HEK293 (cell line): Measurements from ENCODE around the gene RASGRP3.
A peak's percentile ranks its signal among the peaks of the same experiment; 100 is the strongest.

Experiments
- CTCF ChIA-PET: fragments of 350-600 bp; formaldehyde crosslinking; extraction: SDS; loops from one replicate; lab custom pipeline; 2021; ENCODE audit warnings: antibody characterized with exemption; lab: Yijun Ruan, JAX
- POLR2A ChIA-PET: fragments of 300-600 bp; formaldehyde crosslinking; extraction: SDS; loops from one replicate; lab custom pipeline; 2020; ENCODE audit warnings: antibody characterized with exemption, inconsistent platforms; lab: Yijun Ruan, JAX
- H3K27ac ChIP-seq: fragments of 200-500 bp; sonication (Bioruptor generic); 2 replicates; pipeline ENCODE4 v1.5.1; 2014; ENCODE audit warnings: low read depth, low read length, control low read depth, inconsistent platforms; ENCODE audit errors: extremely low read depth
- H3K36me3 ChIP-seq, 2 experiments: fragments of 200-500 bp in 1 of 2; sonication (Bioruptor generic) in 1 of 2; 1 replicate in 1 of 2; 2 replicates in 1 of 2; pipeline ENCODE4 v1.5.1; 2014 to 2017; ENCODE audit warnings: inconsistent platforms in 2 of 2, low read length in 2 of 2; ENCODE audit not compliant: control insufficient read depth in 2 of 2, insufficient read depth in 1 of 2
- H3K4me1 ChIP-seq: fragments of 200-500 bp; sonication (Bioruptor generic); 2 replicates; pipeline ENCODE4 v1.5.1; 2014; ENCODE audit warnings: mild to moderate bottlenecking, low read length, inconsistent platforms; ENCODE audit not compliant: control insufficient read depth, insufficient read depth
- H3K4me3 ChIP-seq: 2 replicates; pipeline ENCODE4 v1.5.1; 2011; ENCODE audit warnings: low read depth, mild to moderate bottlenecking, control low read depth, low read length, moderate library complexity
- H3K9me3 ChIP-seq: fragments of 200-500 bp; sonication (Bioruptor generic); 2 replicates; pipeline ENCODE4 v1.5.1; 2014; ENCODE audit warnings: low read depth, low read length, inconsistent platforms; ENCODE audit not compliant: control insufficient read depth, insufficient read depth
- GLI2 ChIP-seq: fragments of 450-650 bp; formaldehyde crosslinking; IDR thresholded peaks from 2 replicates; pipeline ENCODE4; 2017; ENCODE audit warnings: missing biosample characterization, missing genetic modification characterization, low read depth, borderline replicate concordance
- KLF10 ChIP-seq: fragments of 450-650 bp; IDR thresholded peaks from 2 replicates; pipeline ENCODE4 v1.5.1; 2018; ENCODE audit warnings: missing biosample characterization, mild to moderate bottlenecking, missing genetic modification characterization
- MEIS1 ChIP-seq: sonication (generic); formaldehyde crosslinking; IDR thresholded peaks from 2 replicates; pipeline ENCODE4 v1.8.1; 2022; ENCODE audit warnings: missing genetic modification reagents, mild to moderate bottlenecking, borderline replicate concordance
- PRDM1 ChIP-seq: fragments of 450-650 bp; formaldehyde crosslinking; IDR thresholded peaks from 2 replicates; pipeline ENCODE4; 2016; ENCODE audit warnings: missing biosample characterization, missing genetic modification characterization
- PRDM4 ChIP-seq: fragments of 450-650 bp; formaldehyde crosslinking; IDR thresholded peaks from 2 replicates; pipeline ENCODE4 v1.5.1; 2017; ENCODE audit warnings: missing biosample characterization, missing genetic modification characterization
- SALL2 ChIP-seq: fragments of 450-650 bp; formaldehyde crosslinking; IDR thresholded peaks from 2 replicates; pipeline ENCODE4 v1.5.0; 2017; ENCODE audit warnings: missing biosample characterization, mild to moderate bottlenecking, missing genetic modification characterization, borderline replicate concordance
- SCRT2 ChIP-seq: fragments of 450-650 bp; formaldehyde crosslinking; IDR thresholded peaks from 2 replicates; pipeline ENCODE4 v1.5.1; 2016; ENCODE audit warnings: missing biosample characterization, missing genetic modification characterization
- ZBTB26 ChIP-seq: fragments of 450-650 bp; formaldehyde crosslinking; optimal IDR thresholded peaks from 2 replicates; pipeline ENCODE3; 2016; ENCODE audit warnings: missing biosample characterization, mild to moderate bottlenecking, missing genetic modification characterization
- ZNF140 ChIP-seq: fragments of 450-650 bp; formaldehyde crosslinking; IDR thresholded peaks from 2 replicates; pipeline ENCODE4 v1.5.1; 2016; ENCODE audit warnings: missing biosample characterization, missing genetic modification characterization
- ZNF239 ChIP-seq: fragments of 450-650 bp; formaldehyde crosslinking; IDR thresholded peaks from 2 replicates; pipeline ENCODE4 v1.5.1; 2016; ENCODE audit warnings: missing biosample characterization, missing genetic modification characterization
- ZNF274 ChIP-seq, 2 experiments: fragments of 200-500 bp in 1 of 2; fragments of 450-650 bp in 1 of 2; sonication (Bioruptor generic) in 1 of 2; formaldehyde crosslinking in 1 of 2; IDR thresholded peaks; 2 replicates each; pipeline versions ENCODE4 v1.5.1 to v1.6.1; 2014 to 2016; ENCODE audit warnings: borderline replicate concordance in 1 of 2, inconsistent platforms in 1 of 2, low read length in 1 of 2, missing biosample characterization in 1 of 2, missing genetic modification characterization in 1 of 2
- ZNF394 ChIP-seq: fragments of 450-650 bp; formaldehyde crosslinking; IDR thresholded peaks from 2 replicates; pipeline ENCODE4 v1.5.1; 2016; ENCODE audit warnings: missing biosample characterization, missing genetic modification characterization, mild to moderate bottlenecking, moderate library complexity, borderline replicate concordance
- ZNF529 ChIP-seq: fragments of 450-650 bp; formaldehyde crosslinking; IDR thresholded peaks from 2 replicates; pipeline ENCODE4 v1.5.1; 2017; ENCODE audit warnings: missing genetic modification characterization, missing biosample characterization; ENCODE audit not compliant: insufficient replicate concordance
- ZNF555 ChIP-seq: fragments of 450-650 bp; formaldehyde crosslinking; conservative IDR thresholded peaks from 2 replicates; pipeline ENCODE4 v1.5.1; 2017; ENCODE audit warnings: missing biosample characterization, mild to moderate bottlenecking, missing genetic modification characterization, inconsistent platforms
- ZNF561 ChIP-seq: fragments of 450-650 bp; IDR thresholded peaks from 2 replicates; pipeline ENCODE4 v1.5.1; 2018; ENCODE audit warnings: missing biosample characterization, missing genetic modification characterization, borderline replicate concordance
- ZNF571 ChIP-seq: fragments of 450-650 bp; formaldehyde crosslinking; IDR thresholded peaks from 2 replicates; pipeline ENCODE4 v1.5.0; 2017; ENCODE audit warnings: missing biosample characterization, missing genetic modification characterization
- ZNF626 ChIP-seq: fragments of 450-650 bp; sonication (Bioruptor Pico); formaldehyde crosslinking; IDR thresholded peaks from 2 replicates; pipeline ENCODE4 v1.5.1; 2018; ENCODE audit warnings: missing biosample characterization, missing genetic modification characterization, inconsistent platforms
- ZNF639 ChIP-seq: fragments of 450-650 bp; formaldehyde crosslinking; IDR thresholded peaks from 2 replicates; pipeline ENCODE4 v1.5.1; 2016; ENCODE audit warnings: missing biosample characterization, missing genetic modification characterization
- ZNF660 ChIP-seq: fragments of 450-650 bp; IDR thresholded peaks from 2 replicates; pipeline ENCODE4 v1.5.1; 2018; ENCODE audit warnings: missing biosample characterization, mild to moderate bottlenecking, missing genetic modification characterization
- ZNF747 ChIP-seq: fragments of 450-650 bp; formaldehyde crosslinking; IDR thresholded peaks from 2 replicates; pipeline ENCODE4 v1.5.1; 2016; ENCODE audit warnings: missing biosample characterization, missing genetic modification characterization
- ZNF768 ChIP-seq: fragments of 450-650 bp; formaldehyde crosslinking; IDR thresholded peaks from 2 replicates; pipeline ENCODE4 v1.5.1; 2018; ENCODE audit warnings: missing biosample characterization, mild to moderate bottlenecking, missing genetic modification characterization
- ZNF792 ChIP-seq: fragments of 450-650 bp; formaldehyde crosslinking; IDR thresholded peaks from 2 replicates; pipeline ENCODE4 v1.5.1; 2016; ENCODE audit warnings: missing biosample characterization, missing genetic modification characterization
- ZSCAN16 ChIP-seq: fragments of 450-650 bp; formaldehyde crosslinking; IDR thresholded peaks from 2 replicates; pipeline ENCODE4 v1.5.1; 2016; ENCODE audit warnings: missing biosample characterization, missing genetic modification characterization
- ZSCAN30 ChIP-seq: fragments of 450-650 bp; IDR thresholded peaks from 2 replicates; pipeline ENCODE4 v1.5.1; 2018; ENCODE audit warnings: missing biosample characterization, mild to moderate bottlenecking, missing genetic modification characterization, moderate library complexity
- TF ChIP-seq, protein P1 (sequence below): fragments of 450-650 bp; formaldehyde crosslinking; IDR thresholded peaks from 2 replicates; pipeline ENCODE4 v1.5.1; 2016; ENCODE audit warnings: missing biosample characterization, missing genetic modification characterization

The RASGRP3 gene

GRCh38 chr2:33599943-33600192 lies 123.4 kb downstream of the RASGRP3 start:
- peaks cover 0 to 6% of the 10 kb centered on the region in 2 experiments; a peak in 2 of 3 replicates for H3K36me3 ChIP-seq
- no peaks in the 10 kb centered on the region for H3K9me3 ChIP-seq
- TF ChIP-seq ZNF555 (tag by site-specific recombination) (no peak), SCRT2 (tag by site-specific recombination) (0 out of 2 replicates have a peak, but pooled peaks have one; percentile 59), ZNF660 (tag by site-specific recombination) (0 out of 2 replicates have a peak, but pooled peaks have one; percentile 7), PRDM1 (no peak)
- TF ChIP-seq, all 188 proteins: peak for 2
- ChIA-PET CTCF (interaction anchor here (0.5 to 0.9 kb wide), 3 partner anchors 17 to 568 kb away, joined by 3 to 6 read pairs (median 3); no protein-coding TSS in a partner anchor), POLR2A (interaction anchor here (0.6 to 1.2 kb wide), 4 partner anchors 17 to 972 kb away, joined by 3 to 4 read pairs (median 3); partner anchors contain the start of genes RASGRP3 and TTC27)
- H3K4me3 ChIP-seq = peak overlapping the region; percentile 99
- no peaks in the 10 kb centered on the region for H3K4me1 ChIP-seq
- H3K27ac ChIP-seq = no peak overlapping the region

DNA sequence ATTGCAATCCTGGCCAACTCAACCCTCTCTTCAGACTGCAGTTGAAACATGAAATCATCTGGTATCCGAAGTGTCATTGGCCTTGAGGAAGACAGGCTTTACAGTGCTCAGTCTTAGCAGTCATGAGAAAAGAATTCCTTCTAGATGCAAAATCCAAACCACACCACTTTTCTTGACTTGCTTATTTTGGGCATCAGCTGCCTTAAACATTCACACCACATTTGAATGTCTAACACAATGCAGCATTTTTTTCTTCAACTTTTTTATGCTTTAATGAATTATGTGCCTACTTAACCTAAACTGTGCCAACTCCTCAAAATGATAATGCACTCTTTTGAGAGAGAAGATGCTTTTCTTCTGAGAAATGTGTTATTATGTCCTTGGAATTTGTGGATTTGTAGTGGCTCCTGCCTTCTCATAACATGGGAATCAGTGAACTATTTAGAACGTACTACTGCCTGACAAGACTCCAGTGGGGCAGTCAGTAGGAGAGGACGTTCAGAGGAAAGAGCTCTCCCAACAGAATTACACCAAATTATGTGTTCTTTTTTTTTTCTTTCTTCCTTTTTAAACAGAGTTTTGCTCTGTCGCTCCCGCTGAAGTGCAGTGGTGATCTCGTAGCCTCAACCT lies 125.9 kb downstream of the RASGRP3 start:
- Histone ChIP-seq H3K4me1 (no peaks in the 10 kb centered on the region), H3K36me3 (no peaks in the 10 kb centered on the region), H3K27ac (no peak overlapping the region), H3K9me3 (no peaks in the 10 kb centered on the region), H3K4me3 (no peak overlapping the region)
- ChIA-PET POLR2A (no interaction called here), CTCF (interaction anchor here (0.6 to 0.7 kb wide), 2 partner anchors 18 to 126 kb away, joined by 3 read pairs; no protein-coding TSS in a partner anchor)
- TF ChIP-seq, protein P1, sequence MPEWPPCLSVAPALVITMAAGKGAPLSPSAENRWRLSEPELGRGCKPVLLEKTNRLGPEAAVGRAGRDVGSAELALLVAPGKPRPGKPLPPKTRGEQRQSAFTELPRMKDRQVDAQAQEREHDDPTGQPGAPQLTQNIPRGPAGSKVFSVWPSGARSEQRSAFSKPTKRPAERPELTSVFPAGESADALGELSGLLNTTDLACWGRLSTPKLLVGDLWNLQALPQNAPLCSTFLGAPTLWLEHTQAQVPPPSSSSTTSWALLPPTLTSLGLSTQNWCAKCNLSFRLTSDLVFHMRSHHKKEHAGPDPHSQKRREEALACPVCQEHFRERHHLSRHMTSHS = no peak
- TF ChIP-seq KLF10 (tag by site-specific recombination) (no peak), ZNF394 (tag by site-specific recombination) (no peak)

DNA sequence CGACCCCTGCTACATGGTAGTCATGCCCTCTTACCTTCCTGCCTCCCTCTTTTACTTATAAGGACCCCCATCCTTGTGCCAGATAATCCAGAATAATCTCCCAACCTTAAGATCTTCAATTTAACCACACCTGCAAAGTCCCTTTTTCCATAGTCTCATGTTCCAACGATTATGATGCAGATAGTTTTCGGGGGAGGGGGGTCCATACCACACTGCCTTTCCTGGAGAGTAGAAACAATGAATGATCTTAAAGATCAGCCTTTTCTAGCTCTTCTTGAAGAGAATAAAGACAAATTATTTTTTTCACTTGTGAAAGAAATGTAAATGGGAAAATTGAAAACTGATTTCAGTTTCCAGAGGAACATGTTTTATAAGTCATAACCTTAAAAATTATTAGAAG lies 127.0 kb downstream of the RASGRP3 start:
- POLR2A ChIA-PET = no interaction called here
- no peak overlapping the region for H3K27ac ChIP-seq
- no peaks in the 10 kb centered on the region for H3K9me3 ChIP-seq
- TF ChIP-seq ZNF792 (tag by site-specific recombination) (no peak), ZNF626 (no peak), ZBTB26 (tag by site-specific recombination) (no peak), ZNF140 (tag by site-specific recombination) (no peak), ZNF747 (tag by site-specific recombination) (no peak), ZNF529 (tag by site-specific recombination) (no peak), ZNF639 (tag by site-specific recombination) (no peak), ZNF561 (no peak), ZNF239 (no peak), PRDM4 (tag by site-specific recombination) (no peak), ZSCAN30 (tag by site-specific recombination) (no peak), ZNF768 (tag by site-specific recombination) (no peak), ZSCAN16 (tag by site-specific recombination) (no peak), SALL2 (tag by site-specific recombination) (no peak), ZNF571 (tag by site-specific recombination) (no peak), ZNF274 (IDR thresholded peaks at IDR 0.05; ENCODE audit: low read length) (no peak), ZNF274 (tag by site-specific recombination; IDR thresholded peaks at IDR 0.05; ENCODE audit: borderline replicate concordance) (no peak), MEIS1 (CRISPR knock-in tag) (no peak), GLI2 (tag by site-specific recombination) (no peak)
- TF ChIP-seq, all 188 proteins: peak for 0
- Histone ChIP-seq H3K4me1 (no peaks in the 10 kb centered on the region), H3K4me3 (no peak overlapping the region), H3K36me3 (no peaks in the 10 kb centered on the region)
- CTCF ChIA-PET = interaction anchor here (0.7 kb wide), 1 partner anchor 98 kb away, joined by 3 read pairs; no protein-coding TSS in a partner anchor
